PC-3 (cell line): ENCODE measurements around the gene CCL4. TPM values are rescaled to one million over a fixed set of nuclear protein-coding genes. Genes with fewer than 3 reads are reported as not detected.

Source experiments
- ATAC-seq: fragments of 200-7000 bp; cut with Tn5 transposase; 2 replicates; pipeline ENCODE4 v1.9.1; 2020; ENCODE audit warnings: mild to moderate bottlenecking, moderate library complexity
- BruUV-seq: library from RNA; stranded (reverse); fragments of 400-500 nt; replicated peaks from 2 replicates; lab custom pipeline; 2021; lab: Mats Ljungman, UMichigan
- CTCF ChIA-PET: fragments of 300-600 bp; sonication (Branson Sonifier 250); formaldehyde crosslinking; loops from one replicate; lab custom pipeline; 2022; ENCODE audit warnings: antibody characterized with exemption; lab: Charles Lee
- POLR2A ChIA-PET: fragments of 300-600 bp; sonication (Branson Sonifier 250); formaldehyde crosslinking; loops from one replicate; lab custom pipeline; 2022; ENCODE audit warnings: antibody characterized with exemption; ENCODE audit not compliant: unreplicated experiment; lab: Charles Lee
- DNase-seq: peaks from one replicate; pipeline ENCODE4 v3.0.0-alpha.2; 2015
- H2AFZ ChIP-seq: fragments of 300-600 bp; sonication (generic); 2 replicates; pipeline ENCODE4 v1.6.0; 2016; ENCODE audit warnings: antibody characterized with exemption, low read length
- H3F3A ChIP-seq: fragments of 300-600 bp; sonication (generic); one replicate; pipeline ENCODE4 v1.6.0; 2017; ENCODE audit warnings: antibody characterized with exemption, low read length, control low read depth, mild to moderate bottlenecking; ENCODE audit not compliant: unreplicated experiment
- H3K27ac ChIP-seq: fragments of 300-600 bp; sonication (generic); 2 replicates; pipeline ENCODE4 v1.5.1; 2016; ENCODE audit warnings: mild to moderate bottlenecking, low read length
- H3K27me3 ChIP-seq: fragments of 300-600 bp; sonication (generic); 2 replicates; pipeline ENCODE4 v1.6.1; 2016; ENCODE audit warnings: low read length, mixed read lengths
- H3K36me3 ChIP-seq: fragments of 300-600 bp; sonication (generic); 2 replicates; pipeline ENCODE4 v1.6.1; 2016; ENCODE audit warnings: low read depth, mixed run types, low read length, mixed read lengths
- H3K4me1 ChIP-seq: fragments of 300-600 bp; sonication (generic); 2 replicates; pipeline ENCODE4 v1.5.1; 2016; ENCODE audit warnings: low read length; ENCODE audit not compliant: insufficient read depth
- H3K4me2 ChIP-seq: fragments of 300-600 bp; sonication (generic); 2 replicates; pipeline ENCODE4 v1.6.0; 2016; ENCODE audit warnings: low read length
- H3K4me3 ChIP-seq: fragments of 300-600 bp; sonication (generic); 2 replicates; pipeline ENCODE4 v1.5.1; 2016; ENCODE audit warnings: mild to moderate bottlenecking, low read length, mixed read lengths
- H3K79me2 ChIP-seq: fragments of 300-600 bp; sonication (generic); 2 replicates; pipeline ENCODE4 v1.6.1; 2017; ENCODE audit warnings: low read length, mixed read lengths
- H3K9ac ChIP-seq: fragments of 300-600 bp; sonication (generic); 2 replicates; pipeline ENCODE4 v1.6.0; 2016; ENCODE audit warnings: mild to moderate bottlenecking, low read length
- H3K9me2 ChIP-seq: fragments of 300-600 bp; sonication (generic); replicated peaks from 2 replicates; pipeline ENCODE4 v1.6.1; 2016; ENCODE audit warnings: mixed run types, low read length, mixed read lengths
- H3K9me3 ChIP-seq: fragments of 300-600 bp; sonication (generic); 2 replicates; pipeline ENCODE4 v1.6.1; 2016; ENCODE audit warnings: low read length, mixed read lengths
- H4K20me1 ChIP-seq: fragments of 300-600 bp; sonication (generic); 2 replicates; pipeline ENCODE4 v1.6.1; 2016; ENCODE audit warnings: low read length, mixed read lengths
- CTCF ChIP-seq: fragments of 300-600 bp; sonication (generic); conservative IDR thresholded peaks from 2 replicates; pipeline ENCODE4 v1.5.1; 2017; ENCODE audit warnings: antibody characterized with exemption, low read depth, mild to moderate bottlenecking, low read length
- EZH2 ChIP-seq: fragments of 300-600 bp; sonication (generic); IDR thresholded peaks from one replicate; pipeline ENCODE4 v1.6.1; 2017; ENCODE audit warnings: antibody characterized with exemption, mild to moderate bottlenecking, low read length; ENCODE audit not compliant: unreplicated experiment
- EZH2phosphoT487 ChIP-seq: fragments of 300-600 bp; sonication (generic); IDR thresholded peaks from 2 replicates; pipeline ENCODE4 v1.6.1; 2018; ENCODE audit warnings: mild to moderate bottlenecking, antibody characterized with exemption, low read length, borderline replicate concordance
- intact Hi-C: fragments of 100-400 bp; cut with micrococcal nuclease; formaldehyde crosslinking; loops from 2 replicates; pipeline ENCODE4 v1.9.0; 2023
- total RNA-seq: library from RNA; depleted of rRNA; stranded (reverse); fragments of >200 nt; gene quantifications from 2 replicates; pipeline ENCODE4 v1.2.3, GENCODE V29; 2014

Gene CCL4
- total RNA-seq, 1 experiment from 2014 or later, result not detected

- Histone ChIP-seq H3K36me3 (no peaks in the 10 kb centered on the region), H3K27ac (no peak overlapping the region), H3K79me2 (no peaks in the 10 kb centered on the region), H3K27me3 (peaks cover 44% of the 10 kb centered on the region), H3K9ac (no peak overlapping the region), H3K9me3 (no peaks in the 10 kb centered on the region), H4K20me1 (no peaks in the 10 kb centered on the region), H3K4me2 (no peak overlapping the region), H3K4me3 (no peak overlapping the region), H2AFZ (no peak overlapping the region), H3F3A (no peaks in the 10 kb centered on the region), H3K4me1 (no peaks in the 10 kb centered on the region), H3K9me2 (no peaks in the 10 kb centered on the region)
- POLR2A ChIA-PET, result no interaction called here
- CTCF ChIA-PET, result no interaction called here
- no TSS peak for BruUV-seq
- ATAC-seq, result no peak
- intact Hi-C loops, result no loop called here
- TF ChIP-seq EZH2phosphoT487, result no peak
- TF ChIP-seq CTCF, result no peak
- no peak for TF ChIP-seq EZH2
- no peak for DNase-seq
Measured at GRCh38 chr17:36142806-36143205, 39.2 kb downstream of the CCL4 start.

DNA sequence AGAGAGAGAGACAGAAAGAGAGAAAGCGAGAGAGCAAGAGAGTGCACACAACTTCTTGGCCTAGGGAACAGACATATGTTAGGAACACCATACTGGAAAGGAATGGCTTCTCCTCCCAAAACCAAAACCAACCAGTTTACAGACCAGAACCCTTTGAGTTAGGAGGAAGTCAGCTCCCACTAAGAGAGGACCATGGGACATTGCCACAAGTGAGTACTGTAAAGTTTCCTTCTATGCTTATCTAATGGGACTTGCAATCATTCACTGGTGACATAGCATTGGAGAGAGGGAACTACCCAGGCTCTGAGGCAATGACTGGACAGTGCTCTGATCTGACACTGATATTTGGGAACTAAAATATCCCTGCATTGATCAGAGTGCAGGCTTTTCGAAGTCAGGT lies 40.4 kb downstream of the CCL4 start:
- H4K20me1 ChIP-seq, result no peaks in the 10 kb centered on the region
- no peak overlapping the region for H3K4me2 ChIP-seq
- no peak for DNase-seq
- no peaks in the 10 kb centered on the region for H3K9me2 ChIP-seq
- H3F3A ChIP-seq, result no peaks in the 10 kb centered on the region
- no peaks in the 10 kb centered on the region for H3K9me3 ChIP-seq
- H2AFZ ChIP-seq, result no peak overlapping the region
- POLR2A ChIA-PET, result no interaction called here
- H3K27me3 ChIP-seq, result peaks cover 44% of the 10 kb centered on the region
- intact Hi-C loops, result no loop called here
- H3K79me2 ChIP-seq, result no peaks in the 10 kb centered on the region
- no peak overlapping the region for H3K27ac ChIP-seq
- H3K9ac ChIP-seq, result no peak overlapping the region
- no peak overlapping the region for H3K4me3 ChIP-seq
- no TSS peak for BruUV-seq
- no peaks in the 10 kb centered on the region for H3K4me1 ChIP-seq
- TF ChIP-seq EZH2 (no peak), EZH2phosphoT487 (no peak), CTCF (no peak)
- no peak for ATAC-seq
- CTCF ChIA-PET, result no interaction called here
- peaks cover 2% of the 10 kb centered on the region; the same call in 1 of the 2 replicates for H3K36me3 ChIP-seq

DNA sequence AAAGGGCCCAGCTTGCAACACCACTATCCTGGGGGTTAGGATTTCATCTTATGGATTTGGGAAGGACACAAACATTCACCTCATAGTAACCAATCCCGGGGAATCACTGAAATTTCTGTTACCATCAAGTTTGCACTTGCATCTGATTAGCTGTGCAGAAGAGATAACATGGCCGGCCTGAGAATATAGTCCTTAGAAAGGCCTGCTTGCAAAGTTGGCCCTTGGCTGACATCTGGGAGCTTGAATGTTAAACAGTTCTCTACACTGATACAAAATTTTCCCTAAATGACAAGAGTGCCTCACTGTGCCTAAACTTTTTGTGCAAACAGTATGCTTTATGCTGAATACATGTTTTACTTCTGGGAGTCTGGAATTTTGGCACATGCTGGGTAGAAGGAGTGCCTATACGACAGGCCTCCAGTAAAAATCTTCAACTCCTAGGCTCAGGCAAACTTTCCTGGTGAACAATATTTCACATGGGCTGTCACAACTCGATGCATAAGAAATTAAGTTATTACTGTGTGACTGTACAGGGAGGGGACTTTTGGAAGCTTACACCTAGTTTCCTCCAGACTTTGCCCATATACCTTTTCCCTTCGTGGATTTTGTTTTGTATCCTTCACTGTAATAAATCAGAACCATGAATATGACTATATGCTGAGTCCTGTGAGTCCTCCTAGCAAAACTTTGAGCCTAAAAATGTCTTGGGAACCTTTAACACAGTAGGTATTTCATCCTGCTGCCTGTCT lies 41.5 kb downstream of the CCL4 start:
- intact Hi-C loops, result no loop called here
- H3K9me2 ChIP-seq, result no peaks in the 10 kb centered on the region
- no peak overlapping the region for H3K27ac ChIP-seq
- H3K4me1 ChIP-seq, result no peaks in the 10 kb centered on the region
- BruUV-seq, result no TSS peak
- TF ChIP-seq EZH2phosphoT487, result no peak
- peaks cover 44% of the 10 kb centered on the region for H3K27me3 ChIP-seq
- H3K4me2 ChIP-seq, result no peak overlapping the region
- H3F3A ChIP-seq, result no peaks in the 10 kb centered on the region
- ChIA-PET CTCF (no interaction called here), POLR2A (no interaction called here)
- H4K20me1 ChIP-seq, result no peaks in the 10 kb centered on the region
- H2AFZ ChIP-seq, result no peak overlapping the region
- DNase-seq (no peak), ATAC-seq (no peak)
- H3K79me2 ChIP-seq, result no peaks in the 10 kb centered on the region
- no peaks in the 10 kb centered on the region for H3K9me3 ChIP-seq
- H3K9ac ChIP-seq, result no peak overlapping the region
- H3K36me3 ChIP-seq, result peaks cover 3% of the 10 kb centered on the region; the same call in 1 of the 2 replicates
- no peak overlapping the region for H3K4me3 ChIP-seq
